Effector CD8-positive, alpha-beta T cell (primary cell): ENCODE measurements around the gene DDA1.
"Not testable (repeated sequence)": the region's sequence is repeated elsewhere in the genome, so short reads cannot be mapped to it uniquely, and the experiment has no call there.

Experiments
- DNase-seq: peaks from one replicate; lab custom pipeline; 2025; lab: John Stamatoyannopoulos, UW

DDA1 gene

GRCh38 chr19:17286752-17287151, 22.6 kb upstream of the DDA1 start:
- no peak for DNase-seq

GRCh38 chr19:17289489-17289888, 19.9 kb upstream of the DDA1 start:
- peak; percentile 6 for DNase-seq

GRCh38 chr19:17292301-17293074, 16.9 kb upstream of the DDA1 start:
- peak; percentile 76 for DNase-seq

- DNase-seq, result no peak
Observed at GRCh38 chr19:17293605-17294004, 15.8 kb upstream of the DDA1 start.

GRCh38 chr19:17294051-17294891, 15.1 kb upstream of the DDA1 start:
- DNase-seq, result peak; percentile 37

GRCh38 chr19:17295551-17295950, 13.8 kb upstream of the DDA1 start:
- DNase-seq, result not testable (repeated sequence)

- DNase-seq, result no peak
Observed at GRCh38 chr19:17296273-17296672, 13.1 kb upstream of the DDA1 start.

- no peak for DNase-seq
Observed at GRCh38 chr19:17296976-17297375, 12.4 kb upstream of the DDA1 start.

- no peak for DNase-seq
Observed at GRCh38 chr19:17300992-17301619, 8.3 kb upstream of the DDA1 start.

- DNase-seq, result peak; percentile 45
Observed at GRCh38 chr19:17302391-17303166, 6.8 kb upstream of the DDA1 start.

- DNase-seq, result peak; percentile 92
Observed at GRCh38 chr19:17303167-17303939, 6.0 kb upstream of the DDA1 start, which contains the start of gene ABHD8. Gene ABHD8 (minus strand): TSS chr19:17303425. CDS start chr19:17301616, 1,809 bp downstream.

GRCh38 chr19:17303940-17304267, 5.5 kb upstream of the DDA1 start:
- DNase-seq, result no peak

- no peak for DNase-seq
Observed at GRCh38 chr19:17304386-17305215, 4.8 kb upstream of the DDA1 start.

- DNase-seq, result no peak
Observed at GRCh38 chr19:17305216-17305516, 4.2 kb upstream of the DDA1 start.

GRCh38 chr19:17305517-17306284, 3.7 kb upstream of the DDA1 start, which contains the start of gene MRPL34:
Gene MRPL34 (plus strand): TSS chr19:17305872. CDS start chr19:17305893, 21 bp downstream.
- peak; percentile 87 for DNase-seq

- no peak for DNase-seq
Observed at GRCh38 chr19:17306285-17306714, 3.1 kb upstream of the DDA1 start.

- no peak for DNase-seq
Observed at GRCh38 chr19:17307876-17308377, 1.4 kb upstream of the DDA1 start.

- DNase-seq, result no peak
Observed at GRCh38 chr19:17309965-17310461, 650 bp downstream of the DDA1 start.
